ENCODE measurements around the gene INPP1. TPM values are rescaled to one million over a fixed set of nuclear protein-coding genes. Genes with fewer than 3 reads are reported as not detected.

The INPP1 gene
- total RNA-seq, 1 experiment from 2014 or later, result 4.3 TPM

DNA sequence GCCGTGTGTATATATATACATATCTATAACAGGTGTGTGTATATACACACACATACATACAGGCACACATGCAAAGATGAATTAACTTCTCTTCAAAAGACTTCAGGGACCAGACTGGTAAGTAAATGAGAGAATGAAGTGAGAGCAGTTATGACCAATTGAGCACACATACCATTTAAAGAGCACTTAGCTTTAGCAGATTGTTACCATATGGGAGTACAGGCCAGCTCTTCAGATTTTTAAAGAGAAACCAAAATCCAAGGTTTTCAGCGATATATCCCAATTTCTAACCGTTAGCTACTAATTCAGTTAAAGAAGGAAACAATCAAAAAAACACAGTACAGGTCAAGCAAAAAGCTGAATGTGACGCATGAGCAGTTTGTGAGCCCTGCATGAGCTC is 23.7 kb downstream of the INPP1 start:
- no peaks in the 10 kb centered on the region for H3K36me3 Mint-ChIP-seq (ENCODE audit: insufficient read depth in 1 of 3, low read depth in 3 of 3)
- H3K4me2 ChIP-seq (ENCODE audit: insufficient read depth, insufficient read length, low read length), result no peak overlapping the region
- H3K14ac ChIP-seq (ENCODE audit: insufficient read depth, low read length), result no peak overlapping the region
- no peak overlapping the region for H3K4ac ChIP-seq (ENCODE audit: low read depth, low read length)
- no peak for DNase-seq
- no peaks in the 10 kb centered on the region for H3K4me1 Mint-ChIP-seq
- no peak overlapping the region for H3T11ph ChIP-seq (ENCODE audit: low read length)
- H2BK120ac ChIP-seq (ENCODE audit: low read depth, low read length, poor library complexity, severe bottlenecking), result no peak overlapping the region
- no peak overlapping the region for H2BK12ac ChIP-seq (ENCODE audit: insufficient read length, low read depth, low read length)
- no peak overlapping the region for H2AFZ ChIP-seq (ENCODE audit: low read length)
- H3K27ac Mint-ChIP-seq, result no peak overlapping the region
- H3K23ac ChIP-seq (ENCODE audit: insufficient read length, low read depth, low read length), result no peak overlapping the region
- no peaks in the 10 kb centered on the region for H3K9me3 ChIP-seq (ENCODE audit: control insufficient read depth, low read depth, low read length)
- H4K20me1 ChIP-seq (ENCODE audit: control insufficient read depth, insufficient read depth, insufficient read length), result no peaks in the 10 kb centered on the region
- no peak overlapping the region for H4K5ac ChIP-seq (ENCODE audit: insufficient read length, low read depth, low read length)
- no peak overlapping the region for H4K8ac ChIP-seq (replicated peaks; ENCODE audit: insufficient read length, low read depth, low read length)
- no peak overlapping the region for H3K9ac ChIP-seq (ENCODE audit: extremely low read depth, insufficient read length, low read length)
- TF ChIP-seq, protein P1, sequence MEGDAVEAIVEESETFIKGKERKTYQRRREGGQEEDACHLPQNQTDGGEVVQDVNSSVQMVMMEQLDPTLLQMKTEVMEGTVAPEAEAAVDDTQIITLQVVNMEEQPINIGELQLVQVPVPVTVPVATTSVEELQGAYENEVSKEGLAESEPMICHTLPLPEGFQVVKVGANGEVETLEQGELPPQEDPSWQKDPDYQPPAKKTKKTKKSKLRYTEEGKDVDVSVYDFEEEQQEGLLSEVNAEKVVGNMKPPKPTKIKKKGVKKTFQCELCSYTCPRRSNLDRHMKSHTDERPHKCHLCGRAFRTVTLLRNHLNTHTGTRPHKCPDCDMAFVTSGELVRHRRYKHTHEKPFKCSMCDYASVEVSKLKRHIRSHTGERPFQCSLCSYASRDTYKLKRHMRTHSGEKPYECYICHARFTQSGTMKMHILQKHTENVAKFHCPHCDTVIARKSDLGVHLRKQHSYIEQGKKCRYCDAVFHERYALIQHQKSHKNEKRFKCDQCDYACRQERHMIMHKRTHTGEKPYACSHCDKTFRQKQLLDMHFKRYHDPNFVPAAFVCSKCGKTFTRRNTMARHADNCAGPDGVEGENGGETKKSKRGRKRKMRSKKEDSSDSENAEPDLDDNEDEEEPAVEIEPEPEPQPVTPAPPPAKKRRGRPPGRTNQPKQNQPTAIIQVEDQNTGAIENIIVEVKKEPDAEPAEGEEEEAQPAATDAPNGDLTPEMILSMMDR (conservative IDR thresholded peaks at IDR 0.05), result no peak
- no peak overlapping the region for H2BK15ac ChIP-seq (ENCODE audit: low read depth, low read length)
- H2BK5ac ChIP-seq (ENCODE audit: insufficient read length, low read length), result no peak overlapping the region
- no peak overlapping the region for H3K4me3 Mint-ChIP-seq
- no peaks in the 10 kb centered on the region for H3K4me1 ChIP-seq (ENCODE audit: insufficient read depth, low read length)
- no peak overlapping the region for H3K18ac ChIP-seq (ENCODE audit: insufficient read length, low read depth, low read length)
- H3K9me3 Mint-ChIP-seq, result no peaks in the 10 kb centered on the region
- no peak overlapping the region for H3K56ac ChIP-seq (ENCODE audit: insufficient read length, low read depth, low read length)
- no CpG with 5 or more reads among the region's 4 CpGs for WGBS (ENCODE audit: extremely low coverage, insufficient read length, low lambda C conversion rate)
- no peaks in the 10 kb centered on the region for H3K79me1 ChIP-seq (ENCODE audit: insufficient read depth, low read depth, low read length, poor library complexity, severe bottlenecking)
- no peak overlapping the region for H2AK5ac ChIP-seq (ENCODE audit: insufficient read length, low read length)
- no peaks in the 10 kb centered on the region for H3K27me3 ChIP-seq (ENCODE audit: insufficient read depth, low read length)
- H3K27me3 Mint-ChIP-seq (ENCODE audit: low read depth), result no peaks in the 10 kb centered on the region
- H3K79me2 ChIP-seq (ENCODE audit: insufficient read depth, low read length), result no peaks in the 10 kb centered on the region
- H3K27ac ChIP-seq (ENCODE audit: insufficient read length, low read depth, low read length), result no peak overlapping the region
- no peaks in the 10 kb centered on the region for H3K23me2 ChIP-seq (ENCODE audit: insufficient read length, low read depth, low read length, poor library complexity, severe bottlenecking)
- H4K91ac ChIP-seq (ENCODE audit: insufficient read length, low read depth, low read length), result no peak overlapping the region
- no peak overlapping the region for H2BK20ac ChIP-seq (ENCODE audit: low read depth, low read length, poor library complexity, severe bottlenecking)

Data from H9 (cell line).